Gastrocnemius medialis (tissue), 4 donors: Measurements from ENCODE around the gene DYNLT1.

Experiments used
- POLR2A ChIP-seq, 2 donors: fragments of 450-650 bp; IDR thresholded peaks; one replicate each; pipeline ENCODE4 v1.6.1; 2017; ENCODE audit warnings: antibody characterized with exemption in 2 of 2, mild to moderate bottlenecking in 2 of 2, moderate library complexity in 2 of 2
- TF ChIP-seq, protein P1 (sequence below), 5 experiments: fragments of 450-650 bp in 3 of 5; fragments of 200-600 bp in 2 of 5; sonication (generic) in 2 of 5; IDR thresholded peaks in 4 of 5; conservative IDR thresholded peaks in 1 of 5; 1 replicate in 4 of 5; 2 replicates in 1 of 5; pipeline ENCODE4 v1.5.1; 2016 to 2019; ENCODE audit warnings: antibody characterized with exemption in 5 of 5, mild to moderate bottlenecking in 3 of 5, moderate library complexity in 3 of 5

DNA sequence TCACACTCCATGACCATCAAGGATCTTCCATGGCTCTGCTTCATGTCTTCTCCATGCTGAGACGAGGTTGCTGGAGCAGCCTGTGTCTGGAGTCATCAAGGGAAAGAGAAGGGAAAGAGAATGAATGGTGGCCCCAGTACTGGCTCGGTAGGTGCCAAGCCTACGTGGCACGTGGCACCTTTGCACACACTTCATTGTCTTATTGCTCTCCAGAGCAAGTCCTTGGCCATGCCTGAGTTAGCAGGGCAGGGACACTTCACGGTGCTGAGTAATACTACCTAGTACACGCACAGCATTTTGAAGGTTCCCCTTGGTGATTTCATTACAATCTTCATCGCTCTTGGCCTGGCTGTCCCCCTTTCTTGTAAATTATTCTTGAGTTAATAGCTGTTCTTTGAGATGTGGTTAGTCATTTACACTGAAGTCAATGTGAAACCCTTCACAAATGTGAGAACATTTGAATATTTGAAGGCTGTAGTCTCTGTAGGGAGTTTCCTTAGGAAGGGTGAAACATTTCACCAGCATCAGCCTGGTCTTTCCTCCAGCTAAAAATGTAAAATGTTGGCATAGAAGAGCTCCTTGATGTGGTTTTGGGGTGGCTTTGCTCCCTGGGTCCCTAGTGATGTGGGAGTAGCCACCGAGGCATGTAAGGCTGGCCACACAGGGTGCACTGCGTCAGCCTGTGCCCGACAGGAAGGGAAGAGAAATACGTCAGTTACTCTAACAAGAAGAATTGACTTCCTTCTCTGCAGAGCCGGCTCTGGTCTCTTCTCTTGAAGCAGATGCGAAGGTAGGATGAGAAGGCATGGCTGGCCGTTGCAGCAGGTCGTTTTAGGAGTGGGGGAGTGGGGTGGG lies 5.0 kb upstream of the DYNLT1 start, which contains the start of gene SYTL3:
- peak; percentile 8 to 32 for TF ChIP-seq POLR2A (IDR thresholded peaks at IDR 0.05)
- TF ChIP-seq, protein P1, sequence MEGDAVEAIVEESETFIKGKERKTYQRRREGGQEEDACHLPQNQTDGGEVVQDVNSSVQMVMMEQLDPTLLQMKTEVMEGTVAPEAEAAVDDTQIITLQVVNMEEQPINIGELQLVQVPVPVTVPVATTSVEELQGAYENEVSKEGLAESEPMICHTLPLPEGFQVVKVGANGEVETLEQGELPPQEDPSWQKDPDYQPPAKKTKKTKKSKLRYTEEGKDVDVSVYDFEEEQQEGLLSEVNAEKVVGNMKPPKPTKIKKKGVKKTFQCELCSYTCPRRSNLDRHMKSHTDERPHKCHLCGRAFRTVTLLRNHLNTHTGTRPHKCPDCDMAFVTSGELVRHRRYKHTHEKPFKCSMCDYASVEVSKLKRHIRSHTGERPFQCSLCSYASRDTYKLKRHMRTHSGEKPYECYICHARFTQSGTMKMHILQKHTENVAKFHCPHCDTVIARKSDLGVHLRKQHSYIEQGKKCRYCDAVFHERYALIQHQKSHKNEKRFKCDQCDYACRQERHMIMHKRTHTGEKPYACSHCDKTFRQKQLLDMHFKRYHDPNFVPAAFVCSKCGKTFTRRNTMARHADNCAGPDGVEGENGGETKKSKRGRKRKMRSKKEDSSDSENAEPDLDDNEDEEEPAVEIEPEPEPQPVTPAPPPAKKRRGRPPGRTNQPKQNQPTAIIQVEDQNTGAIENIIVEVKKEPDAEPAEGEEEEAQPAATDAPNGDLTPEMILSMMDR (IDR thresholded peaks at IDR 0.05 in 4 of 5, conservative IDR thresholded peaks at IDR 0.05 in 1 of 5): no peak
